Esophagus muscularis mucosa (tissue), 4 donors: ENCODE results near the gene TPP2.

Experiments used
- CTCF ChIP-seq, 3 experiments: fragments of 200-600 bp in 2 of 3; fragments of 450-650 bp in 1 of 3; sonication (generic) in 2 of 3; IDR thresholded peaks; one replicate each; pipeline ENCODE4 v1.5.1; 2017 to 2019; ENCODE audit warnings: antibody characterized with exemption in 3 of 3, mild to moderate bottlenecking in 2 of 3, moderate library complexity in 1 of 3
- EP300 ChIP-seq: sonication (generic); formaldehyde crosslinking; IDR thresholded peaks from one replicate; pipeline ENCODE4 v1.6.1; 2017; ENCODE audit warnings: antibody characterized with exemption
- POLR2A ChIP-seq: fragments of 450-650 bp; IDR thresholded peaks from one replicate; pipeline ENCODE4 v1.6.1; 2017; ENCODE audit warnings: antibody characterized with exemption, moderate library complexity, mild to moderate bottlenecking, low read depth
- POLR2AphosphoS5 ChIP-seq, 2 donors: sonication (generic); formaldehyde crosslinking; IDR thresholded peaks; one replicate each; pipeline ENCODE4 v1.6.1; 2017; ENCODE audit warnings: antibody characterized with exemption in 2 of 2

GRCh38 chr13:102667911-102668310 is 71.1 kb downstream of the TPP2 start:
- no peak for TF ChIP-seq POLR2AphosphoS5 (IDR thresholded peaks at IDR 0.05)
- TF ChIP-seq CTCF (IDR thresholded peaks at IDR 0.05) = no peak
- TF ChIP-seq POLR2A = no peak
- no peak for TF ChIP-seq EP300
